ENCODE data around the gene HSPG2. TPM values are rescaled to one million over a fixed set of nuclear protein-coding genes. Genes with fewer than 3 reads are reported as not detected.

The HSPG2 gene
- total RNA-seq, 1 donor from 2014 or later, result 263 TPM

- no peak for ATAC-seq (ENCODE audit: poor library complexity)
- intact Hi-C loops (cut with DNase I), result no loop called here
- DNase-seq, result no peak
These were observed 61.5 kb downstream of the HSPG2 start for GRCh38 chr1:21875621-21876063.

GRCh38 chr1:21874778-21875547 is 62.1 kb downstream of the HSPG2 start:
- no peak for ATAC-seq (ENCODE audit: poor library complexity)
- no peak for DNase-seq
- intact Hi-C loops (cut with DNase I), result no loop called here

- no peak for DNase-seq
- intact Hi-C loops (cut with DNase I), result no loop called here
These were observed 62.8 kb downstream of the HSPG2 start for GRCh38 chr1:21874328-21874727.

GRCh38 chr1:21873761-21874160 is 63.3 kb downstream of the HSPG2 start:
- ATAC-seq (ENCODE audit: poor library complexity) (no peak), DNase-seq (no peak)
- intact Hi-C loops (cut with DNase I), result no loop called here

More at GRCh38 chr1:21874328-21874727, 62.8 kb downstream of the HSPG2 start:
- ATAC-seq (ENCODE audit: poor library complexity), result no peak

- no peak for DNase-seq
- intact Hi-C loops (cut with DNase I), result no loop called here
- ATAC-seq (ENCODE audit: poor library complexity), result no peak
These were observed 63.9 kb downstream of the HSPG2 start for GRCh38 chr1:21873174-21873573.

- no peak for ATAC-seq (ENCODE audit: poor library complexity)
- DNase-seq, result no peak
- intact Hi-C loops (cut with DNase I), result no loop called here
These were observed 64.5 kb downstream of the HSPG2 start for GRCh38 chr1:21872445-21873079.

GRCh38 chr1:21871943-21872342 is 65.2 kb downstream of the HSPG2 start:
- intact Hi-C loops (cut with DNase I), result no loop called here
- DNase-seq (no peak), ATAC-seq (ENCODE audit: poor library complexity) (no peak)

GRCh38 chr1:21870611-21871010 is 66.5 kb downstream of the HSPG2 start:
- no peak for DNase-seq
- ATAC-seq (ENCODE audit: poor library complexity), result no peak
- intact Hi-C loops (cut with DNase I), result no loop called here

GRCh38 chr1:21869620-21870121 is 67.4 kb downstream of the HSPG2 start:
- ATAC-seq (ENCODE audit: poor library complexity), result peak; percentile 75
- DNase-seq, result peak; percentile 84
- intact Hi-C loops (cut with DNase I), result no loop called here

- ATAC-seq (ENCODE audit: poor library complexity) (no peak), DNase-seq (no peak)
- intact Hi-C loops (cut with DNase I), result no loop called here
These were observed 68.1 kb downstream of the HSPG2 start for GRCh38 chr1:21868941-21869454.

- ATAC-seq (ENCODE audit: poor library complexity) (no peak), DNase-seq (no peak)
- intact Hi-C loops (cut with DNase I), result no loop called here
These were observed 68.6 kb downstream of the HSPG2 start for GRCh38 chr1:21868482-21868881.

GRCh38 chr1:21867451-21867996 is 69.6 kb downstream of the HSPG2 start:
- ATAC-seq (ENCODE audit: poor library complexity) (no peak), DNase-seq (no peak)
- intact Hi-C loops (cut with DNase I), result no loop called here

- DNase-seq (no peak), ATAC-seq (ENCODE audit: poor library complexity) (no peak)
- intact Hi-C loops (cut with DNase I), result no loop called here
These were observed 70.4 kb downstream of the HSPG2 start for GRCh38 chr1:21866707-21867043.

GRCh38 chr1:21865943-21866706 is 71.0 kb downstream of the HSPG2 start:
- intact Hi-C loops (cut with DNase I), result no loop called here
- DNase-seq (no peak), ATAC-seq (ENCODE audit: poor library complexity) (no peak)

- intact Hi-C loops (cut with DNase I), result no loop called here
- no peak for DNase-seq
- no peak for ATAC-seq (ENCODE audit: poor library complexity)
These were observed 71.5 kb downstream of the HSPG2 start for GRCh38 chr1:21865609-21865942.

- no peak for ATAC-seq (ENCODE audit: poor library complexity)
- intact Hi-C loops (cut with DNase I), result no loop called here
- DNase-seq, result no peak
These were observed 72.4 kb downstream of the HSPG2 start for GRCh38 chr1:21864730-21865129.

GRCh38 chr1:21863981-21864380 is 73.1 kb downstream of the HSPG2 start:
- intact Hi-C loops (cut with DNase I), result no loop called here
- peak; percentile 4 for ATAC-seq (ENCODE audit: poor library complexity)
- DNase-seq, result no peak

- no peak for ATAC-seq (ENCODE audit: poor library complexity)
These were observed 75.3 kb downstream of the HSPG2 start for GRCh38 chr1:21861602-21862429.

More at GRCh38 chr1:21861602-21862429, 75.3 kb downstream of the HSPG2 start:
- intact Hi-C loops (cut with DNase I), result no loop called here
- no peak for DNase-seq
